ENCODE results near the gene MRGPRX2. TPM values are rescaled to one million over a fixed set of nuclear protein-coding genes. Genes with fewer than 3 reads are reported as not detected.

MRGPRX2 gene
- total RNA-seq, 3 donors from 2014 or later, result 0.24 to 0.98 TPM; not detected in 1

DNA sequence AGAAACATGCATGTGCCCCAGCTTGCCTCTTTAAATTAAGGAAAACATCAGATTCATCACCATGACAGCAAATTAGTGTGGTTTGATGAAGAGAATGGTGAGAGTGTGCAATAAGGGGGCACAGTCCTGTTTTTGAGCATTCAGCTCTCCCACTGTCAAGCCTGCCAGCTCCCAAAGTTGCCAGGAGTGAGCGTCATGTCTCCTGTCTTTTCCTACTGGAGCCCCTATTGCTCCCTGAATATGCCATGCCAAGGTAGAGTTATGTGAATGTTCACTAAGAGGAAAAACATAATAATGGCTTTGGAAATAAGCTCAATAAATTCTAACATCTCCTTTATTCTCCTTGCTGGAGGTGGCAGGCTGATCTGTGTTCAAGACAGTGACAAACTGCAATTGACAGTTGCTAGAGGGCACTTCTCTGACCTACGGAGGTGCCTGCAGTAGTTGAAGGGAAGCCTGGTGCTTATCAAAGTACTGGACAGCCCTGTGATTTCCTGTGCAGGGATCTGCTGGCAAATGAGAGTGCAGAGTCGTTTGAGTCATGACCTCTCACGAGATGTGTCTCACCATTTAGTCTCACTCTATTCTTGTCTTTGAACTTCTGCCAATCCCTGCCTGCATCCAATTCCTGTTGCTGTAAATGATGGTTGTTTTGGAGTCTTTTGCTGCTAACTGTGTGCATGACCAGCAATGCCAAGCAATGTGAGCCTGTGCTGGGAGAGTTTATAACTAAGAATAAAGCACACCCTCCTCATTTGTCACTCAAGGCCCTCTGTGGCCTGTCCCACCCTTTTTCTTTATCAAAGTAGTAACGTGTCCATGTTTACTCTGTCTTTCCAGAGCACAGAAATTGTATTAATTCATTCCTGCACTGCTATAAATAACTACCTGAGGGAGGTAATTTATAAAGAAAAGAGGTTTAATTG is 34.8 kb downstream of the MRGPRX2 start:
- intact Hi-C loops (cut with DNase I, micrococcal nuclease), result no loop called here
- DNase-seq (no peak), ATAC-seq (no peak)
- no peaks in the 10 kb centered on the region for H3K9me3 ChIP-seq
- H3K36me3 ChIP-seq (ENCODE audit: low read depth), result no peaks in the 10 kb centered on the region
- TF ChIP-seq, protein P1, sequence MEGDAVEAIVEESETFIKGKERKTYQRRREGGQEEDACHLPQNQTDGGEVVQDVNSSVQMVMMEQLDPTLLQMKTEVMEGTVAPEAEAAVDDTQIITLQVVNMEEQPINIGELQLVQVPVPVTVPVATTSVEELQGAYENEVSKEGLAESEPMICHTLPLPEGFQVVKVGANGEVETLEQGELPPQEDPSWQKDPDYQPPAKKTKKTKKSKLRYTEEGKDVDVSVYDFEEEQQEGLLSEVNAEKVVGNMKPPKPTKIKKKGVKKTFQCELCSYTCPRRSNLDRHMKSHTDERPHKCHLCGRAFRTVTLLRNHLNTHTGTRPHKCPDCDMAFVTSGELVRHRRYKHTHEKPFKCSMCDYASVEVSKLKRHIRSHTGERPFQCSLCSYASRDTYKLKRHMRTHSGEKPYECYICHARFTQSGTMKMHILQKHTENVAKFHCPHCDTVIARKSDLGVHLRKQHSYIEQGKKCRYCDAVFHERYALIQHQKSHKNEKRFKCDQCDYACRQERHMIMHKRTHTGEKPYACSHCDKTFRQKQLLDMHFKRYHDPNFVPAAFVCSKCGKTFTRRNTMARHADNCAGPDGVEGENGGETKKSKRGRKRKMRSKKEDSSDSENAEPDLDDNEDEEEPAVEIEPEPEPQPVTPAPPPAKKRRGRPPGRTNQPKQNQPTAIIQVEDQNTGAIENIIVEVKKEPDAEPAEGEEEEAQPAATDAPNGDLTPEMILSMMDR (IDR thresholded peaks at IDR 0.05), result no peak
- no peak overlapping the region for H3K4me3 ChIP-seq
- no peaks in the 10 kb centered on the region for H3K4me1 ChIP-seq (ENCODE audit: low read depth)

DNA sequence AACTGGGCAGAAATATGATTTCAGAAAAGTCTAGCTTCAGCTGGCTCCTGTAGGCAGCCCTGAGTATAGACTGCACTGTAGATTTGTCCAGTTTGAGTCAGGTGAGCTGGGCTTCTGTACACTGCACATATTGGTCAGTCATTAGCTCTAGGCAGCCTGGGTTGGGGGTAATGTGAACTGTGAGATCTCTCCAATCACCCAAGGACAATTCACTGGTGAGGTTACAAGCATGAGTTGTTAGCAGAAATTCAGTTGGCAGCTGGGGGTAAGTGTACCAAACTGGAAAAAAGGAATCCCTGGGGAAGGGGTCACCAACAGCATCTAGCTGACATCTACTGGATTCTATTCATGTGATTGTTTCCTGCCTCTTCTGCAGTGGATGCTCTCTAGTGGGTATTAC is 39.7 kb downstream of the MRGPRX2 start:
- Histone ChIP-seq H3K4me1 (ENCODE audit: low read depth) (no peaks in the 10 kb centered on the region), H3K4me3 (no peak overlapping the region), H3K9me3 (no peaks in the 10 kb centered on the region), H3K36me3 (ENCODE audit: low read depth) (no peaks in the 10 kb centered on the region)
- intact Hi-C loops (cut with DNase I, micrococcal nuclease), result no loop called here
- DNase-seq (no peak), ATAC-seq (no peak)
- TF ChIP-seq, protein P1 (IDR thresholded peaks at IDR 0.05), result no peak

DNA sequence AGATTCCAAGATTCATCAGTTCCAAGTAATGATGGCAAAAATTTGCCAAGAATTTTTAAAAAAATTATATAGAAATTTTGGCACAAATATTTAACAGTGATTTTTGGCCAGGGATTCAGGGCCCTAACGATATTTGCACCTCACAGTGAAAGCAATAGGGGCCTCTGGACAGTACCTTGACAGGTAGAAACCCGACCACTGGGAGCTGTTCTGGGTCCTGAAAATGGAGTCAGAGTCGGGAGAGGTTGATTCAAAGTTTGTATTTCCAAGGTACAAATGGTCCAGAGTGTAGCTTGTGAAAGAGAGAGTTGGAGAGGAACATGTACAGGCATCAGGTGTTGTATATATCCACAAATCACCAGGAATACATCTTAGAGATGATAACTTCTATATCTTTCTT is 41.6 kb downstream of the MRGPRX2 start:
- DNase-seq, result no peak
- Histone ChIP-seq H3K36me3 (ENCODE audit: low read depth) (no peaks in the 10 kb centered on the region), H3K4me3 (no peak overlapping the region), H3K4me1 (ENCODE audit: low read depth) (no peaks in the 10 kb centered on the region), H3K9me3 (no peaks in the 10 kb centered on the region)
- intact Hi-C loops (cut with DNase I, micrococcal nuclease), result no loop called here
- no peak for ATAC-seq
- TF ChIP-seq, protein P1 (IDR thresholded peaks at IDR 0.05), result no peak

DNA sequence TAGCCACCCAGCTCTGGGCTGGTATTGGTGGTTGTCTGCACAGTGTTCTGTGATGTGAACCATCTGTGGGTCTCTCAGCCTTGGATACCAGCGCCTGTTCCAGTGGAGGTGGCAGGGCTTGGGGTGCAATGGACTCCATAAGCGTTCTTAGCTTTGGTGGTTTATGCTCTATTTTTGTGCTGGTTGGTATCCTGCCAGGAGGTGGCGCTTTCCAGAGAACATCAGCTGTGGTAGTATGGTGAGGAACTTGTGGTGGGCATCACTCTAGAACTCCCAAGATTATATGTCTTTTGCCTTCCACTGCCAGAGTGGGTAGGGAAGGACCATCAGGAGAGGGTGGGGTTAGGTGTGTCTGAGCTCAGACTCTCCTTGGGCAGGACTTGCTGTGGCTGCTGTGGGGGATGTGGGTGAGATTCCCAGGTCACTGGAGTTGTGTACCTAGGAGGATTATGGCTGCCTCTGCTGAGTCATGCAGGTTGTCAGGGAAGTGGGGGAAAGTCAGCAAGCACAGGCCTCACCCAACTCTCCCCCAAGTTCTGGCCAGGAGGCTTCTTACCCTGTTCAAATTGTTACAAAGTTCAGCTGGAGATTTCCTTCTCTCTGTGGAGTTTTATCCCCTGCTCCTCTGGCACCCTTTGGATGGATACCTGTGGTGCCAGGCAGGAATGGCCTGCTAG is 47.2 kb downstream of the MRGPRX2 start:
- intact Hi-C loops (cut with DNase I, micrococcal nuclease), result no loop called here
- Histone ChIP-seq H3K4me3 (no peak overlapping the region), H3K36me3 (ENCODE audit: low read depth) (no peaks in the 10 kb centered on the region), H3K9me3 (no peaks in the 10 kb centered on the region), H3K4me1 (ENCODE audit: low read depth) (no peaks in the 10 kb centered on the region)
- TF ChIP-seq, protein P1 (IDR thresholded peaks at IDR 0.05), result no peak
- ATAC-seq, result no peak
- DNase-seq, result no peak

DNA sequence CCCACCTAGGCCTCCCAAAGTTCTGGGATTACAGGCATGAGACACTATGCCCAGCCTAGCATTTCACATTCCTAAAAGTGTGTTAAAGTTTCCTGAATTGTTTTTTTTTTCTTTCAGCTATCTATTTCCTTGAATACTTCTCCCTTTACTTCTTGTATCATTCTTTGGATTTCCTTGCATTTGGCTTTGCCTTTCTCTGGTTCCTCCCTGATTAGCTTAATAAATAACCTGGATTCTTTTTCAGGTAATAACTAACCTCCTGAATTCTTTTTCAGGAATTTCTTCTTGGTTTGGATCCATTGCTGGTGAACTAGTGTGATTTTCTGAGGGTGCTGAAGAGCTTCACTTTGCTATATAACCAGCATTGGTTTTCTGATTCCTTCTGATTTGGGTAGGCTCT is 47.9 kb downstream of the MRGPRX2 start:
- H3K4me3 ChIP-seq, result no peak overlapping the region
- no peaks in the 10 kb centered on the region for H3K36me3 ChIP-seq (ENCODE audit: low read depth)
- H3K4me1 ChIP-seq (ENCODE audit: low read depth), result no peaks in the 10 kb centered on the region
- intact Hi-C loops (cut with DNase I, micrococcal nuclease), result no loop called here
- no peaks in the 10 kb centered on the region for H3K9me3 ChIP-seq
- ATAC-seq, result no peak
- TF ChIP-seq, protein P1 (IDR thresholded peaks at IDR 0.05), result no peak
- no peak for DNase-seq

Other genes starting within 250 kb of the MRGPRX2 start
- gene MRGPRX1, start 121.3 kb downstream of the MRGPRX2 start, total RNA-seq, result not detected
- 10 to 100 TPM; 19.7 to 33.4 (median 27.2) TPM for gene ZDHHC13, start 56.5 kb upstream of the MRGPRX2 start, total RNA-seq
- under 1 TPM in 1 of 3 donors, not detected in 2; 0.94 TPM for gene CSRP3, start 141.3 kb upstream of the MRGPRX2 start, total RNA-seq
- gene E2F8, start 180.2 kb upstream of the MRGPRX2 start, total RNA-seq, result 10 to 100 TPM in 1 of 3 donors, 1 to 10 TPM in 2; 1.7 to 10.4 (median 5.1) TPM